Cardiac septum (tissue), 1 donor: ENCODE data around the gene PPIG. TPM values are rescaled to one million over a fixed set of nuclear protein-coding genes. Genes with fewer than 3 reads are reported as not detected.
"Not testable (repeated sequence)": the region's sequence is repeated elsewhere in the genome, so short reads cannot be mapped to it uniquely, and the experiment has no call there.

ENCODE experiments used
- DNase-seq: peaks from one replicate; pipeline ENCODE4 v3.0.0-alpha.2; 2020; ENCODE audit warnings: low spot score
- intact Hi-C: fragments of 100-400 bp; cut with DNase I; formaldehyde crosslinking; loops from one replicate; pipeline ENCODE4 v1.14.0; 2022
- total RNA-seq: library from RNA; stranded (reverse); fragmentation: NEBNext Ultra II Directional; extraction: Animal tissue kit (Norgen Biotek cat#: 25700); gene quantifications from one replicate; pipeline ENCODE4 v1.2.1, GENCODE V29; 2021
- donor health status: DM: no; HTN: no; CAD: no.

PPIG gene
- total RNA-seq, 1 donor from 2014 or later: 40.6 TPM

GRCh38 chr2:169582552-169583266, 1.4 kb upstream of the PPIG start:
- DNase-seq: not testable (repeated sequence)
- intact Hi-C loops: loop anchor here (5.0 kb wide), 1 partner anchor 110 kb away; the partner anchor contains the start of genes CFAP210 and PHOSPHO2

GRCh38 chr2:169583518-169583917, 633 bp upstream of the PPIG start:
- intact Hi-C loops: loop anchor here (5.0 kb wide), 1 partner anchor 109 kb away; the partner anchor contains the start of genes CFAP210 and PHOSPHO2
- no peak for DNase-seq

GRCh38 chr2:169585673-169586072, 1.5 kb downstream of the PPIG start:
- intact Hi-C loops: no loop called here
- no peak for DNase-seq

GRCh38 chr2:169590804-169591203, 6.7 kb downstream of the PPIG start:
- intact Hi-C loops: no loop called here

GRCh38 chr2:169596546-169596945, 12.4 kb downstream of the PPIG start:
- intact Hi-C loops, DNase-seq: not testable (repeated sequence)

More at GRCh38 chr2:169590804-169591203, 6.7 kb downstream of the PPIG start:
- no peak for DNase-seq

GRCh38 chr2:169598982-169599381, 14.8 kb downstream of the PPIG start:
- intact Hi-C loops: no loop called here
- no peak for DNase-seq

GRCh38 chr2:169599568-169599967, 15.4 kb downstream of the PPIG start:
- intact Hi-C loops: no loop called here
- no peak for DNase-seq

GRCh38 chr2:169609264-169609663, 25.1 kb downstream of the PPIG start:
- DNase-seq: no peak
- intact Hi-C loops: no loop called here

GRCh38 chr2:169613876-169614275, 29.7 kb downstream of the PPIG start:
- no peak for DNase-seq
- intact Hi-C loops: no loop called here

GRCh38 chr2:169615982-169616381, 31.8 kb downstream of the PPIG start:
- intact Hi-C loops: not testable (repeated sequence)

GRCh38 chr2:169619946-169620345, 35.8 kb downstream of the PPIG start:
- DNase-seq: no peak
- intact Hi-C loops: no loop called here

More at GRCh38 chr2:169615982-169616381, 31.8 kb downstream of the PPIG start:
- DNase-seq: not testable (repeated sequence)

GRCh38 chr2:169620509-169620908, 36.4 kb downstream of the PPIG start:
- intact Hi-C loops: no loop called here
- no peak for DNase-seq

- no peak for DNase-seq
- intact Hi-C loops: no loop called here
Observed at GRCh38 chr2:169623235-169623634, 39.1 kb downstream of the PPIG start.

GRCh38 chr2:169625781-169626180, 41.6 kb downstream of the PPIG start:
- intact Hi-C loops: no loop called here
- DNase-seq: no peak

- intact Hi-C loops: no loop called here
- DNase-seq: no peak
Observed at GRCh38 chr2:169636440-169637097, 52.4 kb downstream of the PPIG start.

GRCh38 chr2:169637620-169638019, 53.5 kb downstream of the PPIG start:
- no peak for DNase-seq
- intact Hi-C loops: no loop called here

- no peak for DNase-seq
- intact Hi-C loops: no loop called here
Observed at GRCh38 chr2:169640104-169640503, 56.0 kb downstream of the PPIG start.

- DNase-seq: no peak
- intact Hi-C loops: no loop called here
Observed at GRCh38 chr2:169641464-169641863, 57.3 kb downstream of the PPIG start.

- no peak for DNase-seq
- intact Hi-C loops: no loop called here
Observed at GRCh38 chr2:169644173-169644572, 60.0 kb downstream of the PPIG start.

- intact Hi-C loops: no loop called here
- DNase-seq: no peak
Observed at GRCh38 chr2:169647496-169647895, 63.3 kb downstream of the PPIG start.

- intact Hi-C loops: no loop called here
- DNase-seq: no peak
Observed at GRCh38 chr2:169649278-169649677, 65.1 kb downstream of the PPIG start.
